ENCODE measurements around the gene KCTD4.

KCTD4 gene

DNA sequence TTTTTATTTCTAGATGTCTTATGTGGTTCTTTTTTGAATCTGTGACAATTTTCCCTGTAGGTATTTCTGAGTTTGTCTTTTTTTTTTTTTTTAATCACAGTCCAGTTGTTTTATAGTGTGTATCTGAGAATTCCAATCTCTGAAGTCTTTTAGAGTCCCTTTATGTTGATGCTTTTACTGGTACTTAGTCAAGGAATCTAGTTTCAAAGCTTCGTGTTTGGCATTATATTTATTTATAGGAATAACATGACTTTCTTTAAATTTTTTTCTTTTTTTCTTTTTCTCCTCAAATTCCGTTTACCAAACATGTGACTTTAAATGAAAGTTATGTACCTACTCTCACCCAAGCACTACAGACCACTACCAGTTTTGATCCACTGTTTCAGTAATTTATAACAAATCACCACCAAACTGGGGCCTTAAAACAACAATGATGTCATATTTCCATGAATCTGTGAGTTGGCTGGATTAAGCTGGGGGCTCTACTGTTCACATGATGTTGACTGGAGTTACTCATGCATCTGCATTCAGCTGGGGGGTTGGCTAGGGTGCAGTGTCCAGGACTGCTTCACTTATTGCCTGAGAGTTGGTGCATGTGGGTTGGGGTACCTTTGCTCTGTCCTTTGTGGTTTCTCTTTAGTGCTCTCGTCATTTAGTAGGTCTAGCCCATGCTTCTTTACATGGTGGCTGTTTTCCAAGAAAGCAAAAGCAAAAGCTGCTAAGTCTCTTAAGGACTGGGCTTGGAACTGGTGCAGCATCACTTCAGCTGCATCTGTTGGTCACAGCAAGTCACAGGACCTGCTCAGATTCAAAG lies 22.3 kb downstream of the KCTD4 start:
- DNase-seq (ENCODE audit: low read depth): no peak

DNA sequence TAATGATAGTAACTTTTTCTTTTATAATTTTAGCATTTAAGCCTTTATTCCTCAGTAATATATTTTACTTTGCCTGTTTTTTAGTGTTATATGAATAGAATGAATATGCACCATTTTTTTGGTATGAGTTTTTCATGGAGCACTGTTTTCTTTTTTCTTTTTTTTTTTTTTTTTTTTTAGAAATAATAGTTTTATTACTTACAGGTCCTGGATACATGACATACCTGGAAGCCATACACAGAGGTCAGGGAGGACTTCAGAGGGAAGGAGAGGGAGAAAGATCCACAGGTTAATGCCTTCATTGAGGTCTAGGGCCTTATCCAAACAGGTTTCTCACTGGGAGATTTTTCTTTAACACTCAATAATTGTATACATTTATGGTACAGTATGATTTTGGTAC lies 26.4 kb downstream of the KCTD4 start:
- DNase-seq (ENCODE audit: low read depth): no peak

DNA sequence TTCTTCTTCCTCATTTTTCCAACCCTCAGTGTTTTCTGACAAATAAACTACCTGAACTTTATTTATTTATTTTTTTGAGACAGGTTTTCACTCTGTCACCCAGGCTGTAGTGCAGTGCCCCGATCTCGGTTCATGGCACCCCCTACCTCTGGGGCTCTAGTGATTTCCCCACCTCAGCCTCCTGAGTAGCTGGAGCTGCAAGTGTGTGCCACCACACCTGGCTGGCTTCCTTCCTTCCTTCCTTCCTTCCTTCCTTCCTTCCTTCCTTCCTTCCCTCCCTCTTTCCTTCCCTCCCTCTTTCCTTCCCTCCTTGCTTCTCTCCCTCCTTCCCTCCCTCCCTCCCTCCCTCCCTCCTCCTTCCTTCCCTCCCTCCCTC lies 32.3 kb downstream of the KCTD4 start:
- DNase-seq (ENCODE audit: low read depth): no peak

DNA sequence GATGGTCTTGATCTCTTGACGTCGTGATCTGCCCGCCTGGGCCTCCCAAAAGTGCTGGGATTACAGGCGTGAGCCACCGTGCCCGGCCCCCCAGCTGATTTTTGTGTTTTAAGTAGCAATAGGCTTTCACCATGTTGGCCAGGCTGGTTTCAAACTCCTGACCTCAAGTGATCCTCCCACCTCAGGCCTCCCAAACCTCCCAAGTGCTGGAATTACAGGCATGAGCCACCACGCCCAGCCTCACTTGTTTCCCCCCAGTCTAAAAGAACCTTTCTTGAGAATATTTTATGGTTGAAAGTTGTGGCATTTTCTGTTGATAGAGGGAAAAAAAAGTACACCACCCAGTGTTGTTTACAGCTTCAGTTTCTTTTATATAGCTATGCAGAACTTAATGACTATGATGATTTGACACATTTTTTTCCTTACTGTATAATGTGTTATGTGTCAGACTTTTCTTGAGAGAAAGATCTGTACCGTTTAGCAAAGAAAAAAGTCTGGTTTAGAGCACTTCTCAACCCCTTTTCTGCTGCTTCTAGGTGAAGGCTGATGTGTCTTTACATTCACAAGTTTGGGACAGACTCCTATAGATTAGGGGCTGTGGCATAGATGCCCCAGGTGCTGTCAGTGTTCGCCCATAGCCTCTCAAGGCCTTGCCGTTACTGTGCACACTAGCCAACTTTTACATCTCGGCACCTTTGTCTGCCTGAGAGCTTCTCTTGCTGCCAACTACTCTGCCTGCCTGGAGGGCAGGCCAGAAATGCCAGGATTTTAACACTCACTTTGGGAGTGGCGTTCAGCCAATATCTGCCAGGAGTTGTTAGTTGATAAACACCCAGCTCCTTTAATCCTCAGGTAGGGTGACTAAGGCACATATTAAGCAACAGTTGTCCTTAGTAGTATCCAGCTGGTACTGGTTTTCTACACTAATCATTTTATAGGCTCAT lies 33.0 kb downstream of the KCTD4 start:
- DNase-seq (ENCODE audit: low read depth): no peak

DNA sequence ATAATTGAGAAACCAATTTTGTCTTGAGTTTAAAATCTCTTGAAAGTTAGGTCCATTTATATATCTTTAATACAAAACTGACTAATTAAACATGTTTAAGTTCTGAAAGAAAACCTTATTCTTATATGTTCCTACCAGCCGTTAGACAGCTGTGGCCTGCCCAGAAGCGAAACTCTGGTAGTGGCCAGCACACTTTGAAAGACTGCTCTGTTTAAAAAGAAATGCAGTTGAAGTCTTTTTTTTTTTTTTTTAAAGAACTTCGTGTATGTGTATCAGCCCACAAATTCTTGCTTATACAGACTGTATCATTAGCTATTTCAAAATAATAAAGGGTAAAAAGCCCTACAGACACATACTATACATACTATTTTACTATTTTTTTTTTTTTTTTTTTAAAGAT lies 34.0 kb downstream of the KCTD4 start:
- no peak for DNase-seq (ENCODE audit: low read depth)

DNA sequence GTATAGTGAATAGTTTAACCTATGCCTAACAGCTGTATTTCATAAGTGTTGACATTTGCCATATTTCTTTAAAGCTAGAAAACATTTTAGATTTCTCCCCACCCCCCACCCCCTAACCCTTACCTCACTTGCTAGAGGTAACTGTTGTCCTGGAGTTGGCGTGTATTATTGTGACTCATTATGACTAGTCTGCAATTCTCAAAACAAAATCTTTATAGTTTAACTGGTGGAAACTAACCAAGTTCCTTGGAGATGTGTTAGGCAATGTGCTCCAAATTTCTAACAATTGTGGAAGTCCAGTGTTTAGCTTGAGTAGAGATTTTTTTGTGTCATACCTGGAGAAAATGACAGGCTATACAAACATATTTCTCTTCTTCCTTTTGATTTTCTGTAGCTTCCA lies 38.0 kb downstream of the KCTD4 start:
- no peak for DNase-seq (ENCODE audit: low read depth)

DNA sequence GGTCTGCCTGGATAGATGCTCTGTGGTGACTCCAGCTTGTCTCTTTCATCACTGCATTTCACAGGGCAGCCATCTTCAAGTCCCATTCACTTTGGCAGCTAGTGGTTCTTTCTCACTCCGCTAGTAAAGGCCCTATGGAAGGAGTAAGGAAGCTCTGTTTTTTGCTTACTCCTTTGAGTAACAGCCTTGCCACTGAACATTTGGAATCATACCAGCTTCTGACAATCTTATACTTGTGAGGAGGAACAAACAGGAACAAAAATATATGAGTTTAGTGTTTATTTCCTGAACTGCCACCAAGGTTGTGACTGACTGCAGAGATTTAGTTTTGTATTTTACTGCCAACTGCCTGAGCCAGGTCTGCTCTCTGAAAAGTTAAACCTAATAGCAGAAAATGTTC lies 38.7 kb downstream of the KCTD4 start:
- DNase-seq (ENCODE audit: low read depth): no peak

DNA sequence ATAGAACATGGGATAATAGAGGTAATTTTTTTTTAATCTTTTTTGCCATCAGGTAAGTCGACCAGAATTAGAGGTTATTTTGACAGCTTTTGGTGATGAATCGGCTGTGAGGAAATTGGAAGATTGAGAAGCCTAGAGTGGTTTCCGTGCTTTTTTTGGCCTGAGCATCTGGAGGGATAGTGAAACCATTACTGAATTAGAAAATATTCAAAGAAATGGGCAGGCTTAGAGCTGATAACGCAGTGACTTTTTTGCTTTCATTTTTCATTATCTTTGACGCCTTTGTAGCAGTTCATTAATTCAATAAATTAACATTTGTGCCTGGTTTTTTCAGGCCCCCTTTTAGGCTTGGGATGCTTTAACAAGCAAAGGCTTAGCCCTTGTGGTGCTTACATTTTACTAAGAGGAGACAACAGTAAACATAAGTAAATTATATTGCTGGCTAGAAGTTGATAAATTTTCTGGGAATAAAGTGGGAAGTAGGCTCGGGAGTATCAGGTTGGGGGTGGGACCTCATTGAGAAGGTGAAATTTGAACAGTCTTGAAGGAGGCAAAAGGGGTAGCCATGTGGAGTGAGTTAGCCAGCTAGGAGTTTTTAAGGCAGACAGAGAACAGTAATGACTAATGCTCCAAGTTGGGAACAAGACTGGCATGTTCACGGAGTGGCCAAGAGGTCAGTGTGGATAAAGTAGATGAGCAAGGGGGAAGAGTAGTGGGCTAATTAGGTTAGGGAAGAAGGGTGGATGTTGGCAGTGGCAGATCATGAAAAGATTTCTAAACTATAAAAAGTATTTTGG lies 44.1 kb downstream of the KCTD4 start:
- no peak for DNase-seq (ENCODE audit: low read depth)

DNA sequence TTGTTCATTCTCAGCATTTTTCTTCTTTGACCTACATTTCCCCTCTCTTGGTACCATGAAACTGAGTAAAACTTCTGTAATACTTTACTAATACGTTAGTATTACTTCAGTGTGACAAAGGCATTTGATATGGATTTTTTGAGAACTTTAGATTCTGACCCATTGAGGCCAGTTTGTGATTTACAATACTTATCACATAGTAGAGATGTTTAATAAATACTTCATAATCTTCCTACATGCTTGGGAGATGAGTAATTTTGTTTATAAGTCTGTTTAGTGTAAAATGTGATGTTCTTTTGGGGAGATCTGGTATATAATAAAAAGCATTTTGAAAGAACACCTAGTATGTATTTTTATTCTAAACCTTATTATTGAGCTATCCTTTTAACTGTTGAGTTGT lies 50.9 kb downstream of the KCTD4 start:
- no peak for DNase-seq (ENCODE audit: low read depth)

DNA sequence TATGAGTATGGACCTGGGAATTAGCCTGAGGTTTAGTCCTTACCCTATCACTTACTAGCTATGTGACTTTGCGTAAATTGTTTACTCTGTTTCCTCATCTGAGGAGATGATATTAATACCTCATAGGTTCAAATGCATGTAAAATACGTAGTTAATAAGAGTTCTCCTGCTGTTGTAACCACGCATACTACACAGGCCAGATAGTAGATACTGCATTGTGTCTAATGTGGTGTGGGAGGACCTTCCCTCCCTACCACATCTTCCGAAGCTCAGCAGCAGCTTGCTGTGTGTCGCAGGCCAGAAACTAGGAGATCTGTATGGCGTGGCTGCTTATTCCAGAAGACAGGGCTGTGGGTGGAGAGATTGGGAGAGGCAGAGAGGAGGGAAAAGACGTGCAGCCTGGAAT lies 57.5 kb downstream of the KCTD4 start:
- no peak for DNase-seq (ENCODE audit: low read depth)

Data from stimulated activated CD8-positive, alpha-beta memory T cell treated with anti-CD3 and anti-CD28 coated beads, Interleukin-12 subunit alpha, Interleukin-12 subunit beta, amount 100 ng/mL, for 4 hours (primary cell).